Fibroblast of mammary gland (primary cell): ENCODE measurements around the gene C5orf63.

Source experiments
- DNase-seq: peaks from one replicate; pipeline ENCODE4 v3.0.0-alpha.2; 2010; ENCODE audit warnings: low read depth
- H3K4me3 ChIP-seq: 2 replicates; pipeline ENCODE4 v1.5.1; 2011; ENCODE audit warnings: low read depth, mild to moderate bottlenecking, low read length, moderate library complexity; ENCODE audit not compliant: control insufficient read depth
- CTCF ChIP-seq: conservative IDR thresholded peaks from 2 replicates; pipeline ENCODE4 v1.5.1; 2011; ENCODE audit warnings: low read depth, low read length, inconsistent platforms; ENCODE audit not compliant: control insufficient read depth, insufficient read depth

Gene C5orf63

GRCh38 chr5:127076315-127077129, 3.2 kb upstream of the C5orf63 start:
- no peak overlapping the region for H3K4me3 ChIP-seq
- TF ChIP-seq CTCF: no peak
- peak; percentile 50 for DNase-seq

GRCh38 chr5:127074466-127074865, 1.2 kb upstream of the C5orf63 start:
- H3K4me3 ChIP-seq: no peak overlapping the region
- no peak for TF ChIP-seq CTCF
- DNase-seq: no peak

GRCh38 chr5:127070243-127070642, 3.1 kb downstream of the C5orf63 start:
- no peak overlapping the region for H3K4me3 ChIP-seq
- DNase-seq: no peak

GRCh38 chr5:127068493-127069214, 4.6 kb downstream of the C5orf63 start:
- no peak overlapping the region for H3K4me3 ChIP-seq
- no peak for TF ChIP-seq CTCF
- DNase-seq: peak; percentile 76

More at GRCh38 chr5:127070243-127070642, 3.1 kb downstream of the C5orf63 start:
- TF ChIP-seq CTCF: no peak

- no peak overlapping the region for H3K4me3 ChIP-seq
Observed at GRCh38 chr5:127066721-127067120, 6.6 kb downstream of the C5orf63 start.

More at GRCh38 chr5:127066721-127067120, 6.6 kb downstream of the C5orf63 start:
- no peak for DNase-seq
- TF ChIP-seq CTCF: no peak
